ENCODE results near the gene KNSTRN. TPM values are rescaled to one million over a fixed set of nuclear protein-coding genes. Genes with fewer than 3 reads are reported as not detected.

Gene KNSTRN
- total and polyA plus RNA-seq, 2 of the 8 experiments (the other 6 are each of a cell fraction or from before 2014, with no cell fraction given): 25.1 to 79.4 TPM

GRCh38 chr15:40358471-40359353, 23.8 kb upstream of the KNSTRN start:
- no peak overlapping the region for H2BK15ac ChIP-seq (ENCODE audit: low read length)
- peaks cover 9% of the 10 kb centered on the region for H3K23me2 ChIP-seq (ENCODE audit: low read depth, low read length)
- no peak overlapping the region for H3K56ac ChIP-seq (replicated peaks; ENCODE audit: insufficient read length, low read depth, low read length)
- no peak overlapping the region for H4K8ac ChIP-seq (ENCODE audit: extremely low read depth, insufficient read depth, low read length)
- no peak overlapping the region for H3K14ac ChIP-seq (ENCODE audit: insufficient read length)
- H3K4ac ChIP-seq (replicated peaks; ENCODE audit: insufficient read length, low read depth, low read length): no peak overlapping the region
- H2AK5ac ChIP-seq (ENCODE audit: low read depth, low read length): no peak overlapping the region
- no peak overlapping the region for H2BK12ac ChIP-seq (ENCODE audit: low read depth, low read length)
- H3K79me1 ChIP-seq (ENCODE audit: low read depth, low read length): no peaks in the 10 kb centered on the region
- no peak overlapping the region for H2BK5ac ChIP-seq (ENCODE audit: low read depth, low read length)
- FAIRE-seq (no peak), DNase-seq (ENCODE audit: low read depth in 1 of 2, low spot score in 2 of 2) (no peak)
- WGBS, 2 experiments (ENCODE audit: extremely low coverage in 1 of 2, insufficient coverage in 1 of 2, insufficient read length in 1 of 2, insufficient replicate concordance in 2 of 2, low coverage in 1 of 2, low lambda C conversion rate in 2 of 2, missing lambda C conversion rate in 1 of 2): 16% methylated on average over 18 of the region's 31 CpGs; no CpG with 5 or more reads in 1 of the 2 experiments
- ChIA-PET CTCF (ENCODE audit: partially characterized antibody) (interaction anchor here (1.6 to 27.4 kb wide), 3 partner anchors 7 to 44 kb away, joined by 4 to 452 read pairs (median 250); partner anchors contain the start of gene CCDC9B), POLR2A (ENCODE audit: partially characterized antibody) (interaction anchor here (0.6 to 1.6 kb wide), 3 partner anchors 18 to 61 kb away, joined by 3 to 5 read pairs (median 4); partner anchors contain the start of genes CCDC9B and KNSTRN)
- peaks cover 0 to 2% of the 10 kb centered on the region in 2 experiments for H4K20me1 ChIP-seq (replicated peaks in 1 of 2; ENCODE audit: control insufficient read depth in 1 of 2, insufficient read depth in 2 of 2, low read length in 2 of 2)
- H3K23ac ChIP-seq (ENCODE audit: insufficient read length): no peak overlapping the region
- H3K79me2 ChIP-seq (ENCODE audit: control insufficient read depth in 1 of 2, insufficient read depth in 2 of 2, low read length in 2 of 2): no peaks in the 10 kb centered on the region
- TF ChIP-seq KDM4A (IDR thresholded peaks at IDR 0.05; ENCODE audit: low read depth, low read length, severe bottlenecking) (peak; percentile 41), HDAC2 (IDR thresholded peaks at IDR 0.05; ENCODE audit: borderline replicate concordance in 1 of 2, low read depth in 2 of 2, low read length in 2 of 2) (0 out of 4 replicates have a peak, but pooled peaks of 1 of the 2 experiments have one; percentile 9), CEBPB (IDR thresholded peaks at IDR 0.05; ENCODE audit: low read depth, low read length) (0 out of 2 replicates have a peak, but pooled peaks have one; percentile 9), JUND (IDR thresholded peaks at IDR 0.05; ENCODE audit: low read length) (no peak), BRCA1 (IDR thresholded peaks at IDR 0.05; ENCODE audit: low read depth, low read length) (no peak), KDM5A (IDR thresholded peaks at IDR 0.05; ENCODE audit: low read length) (no peak), SAP30 (IDR thresholded peaks at IDR 0.05; ENCODE audit: insufficient read depth, insufficient replicate concordance, low read length) (peak; percentile 62)
- H3K27me3 ChIP-seq (replicated peaks in 1 of 4; ENCODE audit: control insufficient read depth in 3 of 4, extremely low read depth in 1 of 4, insufficient read depth in 3 of 4, low read length in 3 of 4): peaks cover 0 to 18% (median 7%) of the 10 kb centered on the region in 4 experiments; a peak in 3 of 7 replicates
- peak overlapping the region; percentile 55; the same call in 1 of the 2 replicates for H2AFZ ChIP-seq (ENCODE audit: low read length)
- H3K9ac ChIP-seq (replicated peaks in 1 of 4; ENCODE audit: extremely low read depth in 1 of 4, low read depth in 3 of 4, low read length in 3 of 4): no peak overlapping the region
- H3K36me3 ChIP-seq (ENCODE audit: control insufficient read depth in 2 of 4, insufficient read depth in 4 of 4, low read length in 3 of 4): no peaks in the 10 kb centered on the region
- no peaks in the 10 kb centered on the region for H3K9me3 ChIP-seq (ENCODE audit: insufficient read depth in 2 of 2, low read depth in 1 of 2, low read length in 1 of 2)
- H3K4me2 ChIP-seq (ENCODE audit: insufficient read depth in 1 of 2, low read depth in 2 of 2, low read length in 2 of 2): peak overlapping the region; percentile 67 to 97
- H4K91ac ChIP-seq (replicated peaks; ENCODE audit: insufficient read length, low read length): peak overlapping the region; percentile 10
- H3K18ac ChIP-seq (ENCODE audit: extremely low read depth, low read length): peak overlapping the region; percentile 75; the same call in 1 of the 2 replicates
- no peak overlapping the region for H3K27ac ChIP-seq (ENCODE audit: low read depth, low read length)
- H3K4me3 ChIP-seq (ENCODE audit: extremely low read depth in 1 of 4, insufficient read depth in 2 of 4, low read depth in 3 of 4, low read length in 4 of 4): peak overlapping the region; percentile 26 to 62 (median 56)
- no peak overlapping the region for H4K5ac ChIP-seq (ENCODE audit: insufficient read length, low read depth, low read length)
- no peak overlapping the region for H2BK120ac ChIP-seq (replicated peaks; ENCODE audit: low read depth, low read length)
- no peak overlapping the region for H2BK20ac ChIP-seq (ENCODE audit: low read length)
- H3K4me1 ChIP-seq (replicated peaks in 1 of 4; ENCODE audit: control insufficient read depth in 3 of 4, insufficient read depth in 4 of 4, low read length in 3 of 4): peaks cover 11 to 19% (median 15%) of the 10 kb centered on the region in 4 experiments

Measured in H1 (cell line).